ENCODE results near the gene CPEB4. TPM values are rescaled to one million over a fixed set of nuclear protein-coding genes. Genes with fewer than 3 reads are reported as not detected.

The CPEB4 gene
- total and polyA plus RNA-seq, 2 of the 4 experiments (the other 2 are of a cell fraction), result 7.8 to 22.6 TPM

DNA sequence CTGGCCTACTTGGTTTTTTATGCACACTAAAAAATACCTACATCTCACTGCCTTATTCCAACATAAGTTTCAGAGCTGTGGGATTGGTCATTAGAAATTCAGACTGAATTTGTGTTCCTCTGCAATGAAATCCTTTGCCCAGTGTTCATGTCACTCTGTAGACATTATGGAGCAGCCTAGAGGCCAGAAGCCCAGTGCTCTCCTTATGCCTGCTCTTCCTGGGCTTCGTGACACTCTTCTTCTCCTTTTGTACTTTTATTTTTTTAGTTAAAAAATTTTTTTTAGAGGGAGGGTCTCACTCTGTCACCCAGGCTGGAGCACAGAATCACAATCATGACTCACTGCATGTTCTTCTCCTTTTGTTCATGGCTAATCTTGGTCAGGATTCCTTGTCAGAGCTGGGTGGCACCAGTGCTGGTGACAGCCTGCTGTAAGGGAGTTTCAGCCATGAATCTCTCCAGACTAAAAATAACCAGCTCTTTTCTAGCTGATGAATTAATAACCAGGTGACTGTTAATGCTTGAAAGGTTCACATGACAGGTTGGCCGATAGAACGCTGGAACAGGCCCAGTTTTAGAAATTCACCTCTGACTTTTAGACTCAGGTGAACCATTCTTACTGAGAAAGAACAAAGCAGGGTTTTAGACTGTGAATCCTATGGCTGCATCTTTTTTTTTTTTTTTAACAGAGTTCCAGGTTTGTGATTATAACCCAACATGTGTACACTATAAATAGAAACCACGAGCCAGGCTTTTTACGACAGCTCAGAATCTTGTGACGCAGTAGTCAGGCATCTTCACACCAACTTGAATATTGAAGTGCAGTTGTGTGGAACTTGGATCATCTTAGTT is 66.7 kb downstream of the CPEB4 start:
- peak overlapping the region; percentile 75 for H2BK5ac ChIP-seq (ENCODE audit: low read depth, low read length, poor library complexity, severe bottlenecking)
- peak overlapping the region; percentile 68; the same call in 1 of the 2 replicates for H2AK5ac ChIP-seq (ENCODE audit: low read depth, low read length)
- H2BK120ac ChIP-seq (ENCODE audit: low read depth, low read length), result peak overlapping the region; percentile 60; the same call in 1 of the 2 replicates
- intact Hi-C loops (cut with micrococcal nuclease), result no loop called here
- H3K14ac ChIP-seq (replicated peaks; ENCODE audit: low read depth, low read length), result peak overlapping the region; percentile 76
- H4K8ac ChIP-seq (ENCODE audit: low read depth in 2 of 2, low read length in 2 of 2), result peak overlapping the region in 1 of 2 experiments; percentile 49; a peak in 1 of 4 replicates
- peaks cover 10% of the 10 kb centered on the region for H3K9me1 ChIP-seq (ENCODE audit: insufficient read depth, low read length)
- H4K5ac ChIP-seq (ENCODE audit: low read depth, low read length), result peak overlapping the region; percentile 19; the same call in 1 of the 2 replicates
- H3K56ac ChIP-seq (ENCODE audit: extremely low read depth, insufficient read depth, low read length), result no peak overlapping the region
- peak overlapping the region; percentile 42; the same call in 1 of the 2 replicates for H2BK20ac ChIP-seq (ENCODE audit: low read depth, low read length)
- H2AFZ ChIP-seq (replicated peaks; ENCODE audit: low read length, poor library complexity), result no peak overlapping the region
- WGBS, 2 experiments (ENCODE audit: extremely low coverage in 2 of 2, insufficient read length in 1 of 2), result no CpG with 5 or more reads among the region's 6 CpGs
- H3K23ac ChIP-seq (ENCODE audit: low read depth, low read length), result peak overlapping the region; percentile 55; the same call in 1 of the 2 replicates
- H3K27me3 ChIP-seq (ENCODE audit: control insufficient read depth, insufficient read depth, low read length), result no peaks in the 10 kb centered on the region
- H3K27ac ChIP-seq (ENCODE audit: insufficient read depth, low read length), result peak overlapping the region; percentile 46
- no peak overlapping the region for H3K4me3 ChIP-seq (ENCODE audit: insufficient read depth, low read depth, low read length)
- H3K9me3 ChIP-seq (ENCODE audit: control insufficient read depth, insufficient read depth, low read length), result no peaks in the 10 kb centered on the region
- ChIA-PET POLR2A (ENCODE audit: unreplicated experiment) (no interaction called here), CTCF (no interaction called here)
- peak overlapping the region; percentile 61; the same call in 1 of the 2 replicates for H3K4me2 ChIP-seq (ENCODE audit: low read depth, low read length)
- in situ Hi-C loops (cut with MboI; ENCODE audit: low sequenced_read_pairs), result no loop called here
- H3K4me1 ChIP-seq (ENCODE audit: control insufficient read depth, insufficient read depth, low read length), result peaks cover 9% of the 10 kb centered on the region
- H4K20me1 ChIP-seq (ENCODE audit: insufficient read depth, low read length), result no peaks in the 10 kb centered on the region
- TF ChIP-seq BHLHE40 (IDR thresholded peaks at IDR 0.05; ENCODE audit: low read depth, low read length) (peak; percentile 44; the same call in 1 of the 2 replicates), MXI1 (IDR thresholded peaks at IDR 0.05; ENCODE audit: borderline replicate concordance, low read depth, low read length) (peak; percentile 65; the same call in 1 of the 2 replicates), POLR2A (IDR thresholded peaks at IDR 0.05; ENCODE audit: low read depth, low read length) (no peak)
- dilution Hi-C loops (cut with HindIII; ENCODE audit: low sequenced_read_pairs, unreplicated experiment), result no loop called here
- BruUV-seq (replicated peaks), result no TSS peak
- peak overlapping the region; percentile 67 for H3K4ac ChIP-seq (ENCODE audit: low read depth, low read length)
- H3K18ac ChIP-seq (ENCODE audit: low read depth, low read length), result peak overlapping the region; percentile 50; the same call in 1 of the 2 replicates
- peak overlapping the region; percentile 16; the same call in 1 of the 3 replicates for H2BK15ac ChIP-seq (ENCODE audit: low read depth, low read length)
- 0 out of 2 replicates have a peak overlapping the region, but pooled peaks have one; percentile 11 for H4K91ac ChIP-seq (ENCODE audit: insufficient read depth, low read depth, low read length)
- peaks cover 18% of the 10 kb centered on the region for H3K36me3 ChIP-seq (ENCODE audit: control insufficient read depth, insufficient read depth, low read length)
- DNase-seq, result peak; percentile 95
- no peak overlapping the region for H2AK9ac ChIP-seq (replicated peaks; ENCODE audit: low read depth, low read length, poor library complexity)
- H3K79me1 ChIP-seq (ENCODE audit: low read depth in 1 of 2, low read length in 2 of 2), result peaks cover 0 to 4% of the 10 kb centered on the region in 2 experiments; a peak in 1 of 4 replicates
- peak; percentile 66 for ATAC-seq (ENCODE audit: low read depth)
- H3K9ac ChIP-seq (ENCODE audit: low read depth, low read length), result no peak overlapping the region

Measured in IMR-90 (cell line).